Psoas muscle (tissue), 8 donors: Measurements from ENCODE around the gene CCDC6. TPM values are rescaled to one million over a fixed set of nuclear protein-coding genes. Genes with fewer than 3 reads are reported as not detected.

Experiments
- ATAC-seq, 4 donors: fragments of 200-7000 bp; cut with Tn5 transposase; one replicate each; pipeline ENCODE4 v1.9.1; 2020; ENCODE audit warnings: moderate library complexity in 3 of 4, mild to moderate bottlenecking in 2 of 4
- DNase-seq, 2 donors: peaks; one replicate each; pipeline ENCODE4 v3.0.0-alpha.2; 2020
- H3K27ac ChIP-seq: fragments of 200-600 bp; one replicate; pipeline ENCODE4 v1.8.0; 2022
- H3K27me3 ChIP-seq, 3 donors: fragments of 200-600 bp in 1 of 3; one replicate each; pipeline versions ENCODE4 v1.6.1 to v1.8.0; 2013 to 2022; ENCODE audit warnings: low read length in 2 of 3, mild to moderate bottlenecking in 2 of 3, moderate library complexity in 1 of 3; ENCODE audit not compliant: insufficient read depth in 3 of 3
- H3K36me3 ChIP-seq, 2 donors: fragments of 200-600 bp in 1 of 2; one replicate each; pipeline versions ENCODE4 v1.6.1 to v1.8.0; 2013 to 2022; ENCODE audit warnings: low read depth in 1 of 2, mild to moderate bottlenecking in 1 of 2, moderate library complexity in 1 of 2; ENCODE audit not compliant: insufficient read depth in 1 of 2
- H3K4me1 ChIP-seq: fragments of 200-600 bp; one replicate; pipeline ENCODE4 v1.8.0; 2022
- H3K4me3 ChIP-seq: fragments of 200-600 bp; one replicate; pipeline ENCODE4 v1.8.0; 2022; ENCODE audit warnings: mild to moderate bottlenecking
- H3K9me3 ChIP-seq: fragments of 200-600 bp; one replicate; pipeline ENCODE4 v1.8.0; 2022
- CTCF ChIP-seq: fragments of 200-600 bp; IDR thresholded peaks from one replicate; pipeline ENCODE4 v1.8.0; 2022; ENCODE audit warnings: antibody characterized with exemption
- WGBS, 3 donors: extraction: QIAGEN DNeasy Blood & Tissue Kit; methylation state at CpG; one replicate each; pipeline versions ENCODE4 v1.1.6 to v1.1.7; 2013; 5-methylcytosine and 5-hydroxymethylcytosine counted together
- intact Hi-C, 2 donors: fragments of 100-400 bp; cut with DNase I; formaldehyde crosslinking; loops; one replicate each; pipeline versions ENCODE4 v1.11.0 to v1.14.2; 2022
- polyA plus RNA-seq, 3 donors: library from polyadenylated mRNA; stranded (reverse); fragments of 200-250 nt; gene quantifications; one replicate each; pipeline ENCODE4 v1.2.3, GENCODE V29; 2013
- total RNA-seq, 4 donors: library from RNA; stranded (reverse); fragmentation: NEBNext Ultra II Directional in 2 of 4; extraction: Animal tissue kit (Norgen Biotek cat#: 25700) in 2 of 4; gene quantifications; one replicate each; pipeline versions ENCODE4 v1.2.1 to v1.2.4, GENCODE V29; 2021 to 2023
- donor health status: healthy with polysubstance abuse.
- donor health status: DM: no; HTN: no; CAD: no; lungs with moderate emphysema.
- donor health status: Bipolar disorder and iron deficiency.
- donor health status: healthy.
- donor health status: DM: yes; HTN: yes; CAD: no.
- donor health status: DM: no; HTN: no; CAD: no.
- donor health status: DM: no; HTN: no; CAD: no.
- donor health status: DM: yes; HTN: yes; CAD: no.

The CCDC6 gene
- total and polyA plus RNA-seq, 7 donors: 9.2 to 40.1 (median 16.2) TPM

DNA sequence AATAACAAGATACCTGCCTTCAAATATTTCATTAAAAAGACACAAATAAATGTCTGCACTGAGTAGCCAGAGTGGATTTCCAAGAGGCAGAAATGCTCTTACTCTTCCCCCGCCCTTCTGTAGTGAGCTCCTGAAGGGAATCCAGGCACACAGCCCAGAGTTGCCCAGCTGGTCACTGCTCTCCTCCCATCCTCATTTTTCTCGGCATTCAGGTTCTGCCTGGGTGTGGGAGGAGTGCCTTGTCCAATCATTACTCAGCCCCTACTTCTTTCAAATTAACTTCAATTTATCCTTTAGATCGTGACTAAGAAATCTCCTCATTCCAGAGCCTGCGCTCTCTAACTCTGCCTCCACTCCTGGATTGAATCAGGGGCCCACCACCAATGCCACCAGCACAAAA, 12.2 kb downstream of the CCDC6 start:
- Histone ChIP-seq H3K4me1 (peaks cover 69% of the 10 kb centered on the region), H3K9me3 (no peaks in the 10 kb centered on the region), H3K27ac (no peak overlapping the region), H3K27me3 (no peaks in the 10 kb centered on the region), H3K4me3 (no peak overlapping the region), H3K36me3 (peaks cover 0 to 10% of the 10 kb centered on the region in 2 donors)
- intact Hi-C loops: no loop called here
- 31 to 44% (median 37%) methylated on average over 4 of the region's 4 CpGs for WGBS, 3 donors
- DNase-seq: peak; percentile 24 to 53
- no peak for TF ChIP-seq CTCF
- ATAC-seq: peak; percentile 71 to 85 (median 80)

DNA sequence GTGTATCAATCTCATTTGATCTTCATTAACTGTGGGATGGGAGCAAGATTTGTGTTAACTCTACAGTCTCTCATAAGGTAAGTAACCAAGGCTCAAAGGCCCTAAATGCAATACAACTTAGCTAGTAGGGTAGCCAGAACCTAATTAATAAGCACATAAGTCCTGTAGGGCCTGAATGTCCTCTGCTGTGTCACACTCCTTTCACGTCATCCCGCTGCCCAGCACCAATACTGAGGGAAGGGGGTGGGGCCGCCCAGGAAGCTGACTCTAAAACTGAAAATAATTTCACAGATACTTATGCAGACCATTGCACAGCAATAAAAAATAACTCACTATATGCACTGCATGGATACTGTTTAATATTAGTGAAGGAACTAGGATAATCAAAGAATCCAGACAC, 13.7 kb downstream of the CCDC6 start:
- no peak overlapping the region for H3K27ac ChIP-seq
- H3K4me1 ChIP-seq: peaks cover 54% of the 10 kb centered on the region
- DNase-seq (no peak), ATAC-seq (peak in 2 of 4 donors; percentile 38 to 47)
- H3K36me3 ChIP-seq: peaks cover 0 to 10% of the 10 kb centered on the region in 2 donors
- intact Hi-C loops: no loop called here
- 71 to 85% (median 83%) methylated on average over 3 of the region's 3 CpGs for WGBS, 3 donors
- no peak for TF ChIP-seq CTCF
- H3K9me3 ChIP-seq: no peaks in the 10 kb centered on the region
- no peak overlapping the region for H3K4me3 ChIP-seq
- no peaks in the 10 kb centered on the region for H3K27me3 ChIP-seq

DNA sequence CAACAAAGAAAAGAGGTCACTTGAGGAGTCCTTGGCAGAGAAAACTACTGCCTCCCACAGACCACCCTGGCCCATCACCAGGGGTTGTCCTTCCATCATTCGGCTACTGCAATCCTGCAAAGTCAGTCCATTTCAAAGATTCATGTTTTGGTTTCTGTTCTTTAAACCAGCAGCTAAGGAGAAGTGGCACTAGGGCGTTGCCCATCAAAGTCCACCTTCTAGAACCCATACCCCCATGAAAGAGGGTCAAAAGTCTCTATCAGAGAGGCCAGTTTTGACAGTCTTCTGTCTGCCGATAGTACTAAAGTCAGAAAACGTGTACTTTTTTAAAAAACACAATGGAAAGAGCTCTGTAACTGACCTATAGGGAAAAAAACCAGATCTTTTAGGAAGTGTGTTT, 14.4 kb downstream of the CCDC6 start:
- Histone ChIP-seq H3K27me3 (no peaks in the 10 kb centered on the region), H3K9me3 (no peaks in the 10 kb centered on the region), H3K4me3 (no peak overlapping the region), H3K4me1 (peaks cover 49% of the 10 kb centered on the region), H3K27ac (no peak overlapping the region), H3K36me3 (peaks cover 0 to 10% of the 10 kb centered on the region in 2 donors)
- ATAC-seq: no peak
- no peak for TF ChIP-seq CTCF
- DNase-seq: no peak
- intact Hi-C loops: no loop called here
- WGBS, 3 donors: 82 to 92% (median 91%) methylated on average over 4 of the region's 4 CpGs

DNA sequence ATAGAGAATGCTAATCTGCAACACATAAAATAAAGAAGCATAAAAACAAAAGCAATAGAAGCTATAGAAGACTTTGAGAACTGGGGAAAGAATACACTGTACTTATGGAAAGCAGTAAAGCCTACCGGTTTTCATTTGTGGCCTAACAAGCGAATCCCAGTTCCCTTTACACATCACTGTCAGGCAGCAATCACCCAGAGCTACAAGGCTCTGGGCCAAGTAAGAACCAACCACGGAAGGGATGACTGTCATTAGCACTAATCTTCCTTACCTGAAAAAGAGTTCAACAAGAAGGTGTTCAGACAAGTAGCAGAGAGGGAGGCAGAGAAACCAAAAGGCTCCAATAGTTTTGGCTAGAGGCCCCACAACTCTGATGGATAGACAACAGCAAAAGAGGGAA, 15.0 kb downstream of the CCDC6 start:
- TF ChIP-seq CTCF: no peak
- H3K9me3 ChIP-seq: no peaks in the 10 kb centered on the region
- no peak overlapping the region for H3K4me3 ChIP-seq
- peaks cover 0 to 10% of the 10 kb centered on the region in 2 donors for H3K36me3 ChIP-seq
- peaks cover 47% of the 10 kb centered on the region for H3K4me1 ChIP-seq
- no peaks in the 10 kb centered on the region for H3K27me3 ChIP-seq
- no peak for DNase-seq
- intact Hi-C loops: no loop called here
- 65 to 76% (median 74%) methylated on average over 3 of the region's 3 CpGs for WGBS, 3 donors
- no peak overlapping the region for H3K27ac ChIP-seq
- no peak for ATAC-seq

DNA sequence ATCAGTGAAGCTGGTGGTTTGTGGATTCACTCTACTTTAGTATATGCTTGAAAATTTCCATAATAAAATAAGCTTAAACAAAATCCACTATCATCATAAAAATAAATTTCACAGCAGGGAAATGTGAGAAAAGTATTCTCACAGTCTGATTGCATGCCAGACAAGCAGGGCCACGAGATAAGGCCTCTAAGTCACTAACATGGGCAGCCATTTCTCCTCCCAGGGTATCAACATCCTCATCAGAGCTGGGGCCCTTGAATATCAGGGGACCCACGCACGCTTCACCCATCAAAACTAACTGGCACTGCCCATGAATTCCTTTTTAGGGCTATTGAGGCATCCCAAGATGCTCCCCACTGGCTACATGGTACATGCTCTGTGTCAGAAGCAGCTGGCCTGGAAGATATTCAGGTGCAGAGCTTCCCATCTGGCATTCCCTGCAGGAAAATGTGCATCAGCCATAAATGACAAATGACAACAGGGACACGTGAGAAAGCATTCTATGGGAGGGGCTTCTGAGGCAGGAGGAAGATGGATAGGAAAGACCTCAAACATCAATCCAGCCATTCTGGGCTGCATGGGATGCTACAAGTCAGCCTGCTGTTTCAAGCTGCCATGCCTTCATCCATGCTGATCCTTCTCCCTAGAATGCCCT, 17.4 kb downstream of the CCDC6 start:
- WGBS, 3 donors: 68 to 77% (median 73%) methylated on average over 4 of the region's 4 CpGs
- intact Hi-C loops: no loop called here
- TF ChIP-seq CTCF: no peak
- Histone ChIP-seq H3K36me3 (peaks cover 0 to 10% of the 10 kb centered on the region in 2 donors), H3K9me3 (no peaks in the 10 kb centered on the region), H3K27me3 (no peaks in the 10 kb centered on the region), H3K27ac (no peak overlapping the region), H3K4me3 (no peak overlapping the region), H3K4me1 (peaks cover 36% of the 10 kb centered on the region)
- ATAC-seq (no peak), DNase-seq (no peak)
